WERI-Rb-1 (cell line): ENCODE data around the gene SEMA6C.
A peak's percentile ranks its signal among the peaks of the same experiment; 100 is the strongest.

Source experiments
- DNase-seq: peaks from one replicate; pipeline ENCODE4 v3.0.0-alpha.2; 2020
- H3K27ac ChIP-seq: fragments of 250-450 bp; sonication (Bioruptor Pico); 2 replicates; pipeline ENCODE4 v1.5.1; 2020; ENCODE audit warnings: mild to moderate bottlenecking, moderate library complexity
- H3K27me3 ChIP-seq: fragments of 250-450 bp; sonication (Bioruptor Pico); 2 replicates; pipeline ENCODE4 v1.5.1; 2021; ENCODE audit warnings: mild to moderate bottlenecking, low read depth, moderate library complexity; ENCODE audit not compliant: insufficient read depth, severe bottlenecking
- H3K36me3 ChIP-seq: fragments of 250-450 bp; sonication (Bioruptor Pico); 2 replicates; pipeline ENCODE4 v1.5.1; 2020; ENCODE audit warnings: mild to moderate bottlenecking, moderate library complexity
- H3K4me3 ChIP-seq: 2 replicates; pipeline ENCODE4 v1.5.1; 2011; ENCODE audit warnings: low read depth, mild to moderate bottlenecking, control low read depth, low read length
- H3K9me3 ChIP-seq: fragments of 250-450 bp; sonication (Bioruptor Pico); 2 replicates; pipeline ENCODE4 v1.5.1; 2021; ENCODE audit warnings: mild to moderate bottlenecking, moderate library complexity; ENCODE audit not compliant: severe bottlenecking
- TF ChIP-seq, protein P1 (sequence below): IDR thresholded peaks from 2 replicates; pipeline ENCODE4 v1.5.1; 2011; ENCODE audit warnings: low read depth, mild to moderate bottlenecking, control low read depth, inconsistent platforms, low read length

Gene SEMA6C

DNA sequence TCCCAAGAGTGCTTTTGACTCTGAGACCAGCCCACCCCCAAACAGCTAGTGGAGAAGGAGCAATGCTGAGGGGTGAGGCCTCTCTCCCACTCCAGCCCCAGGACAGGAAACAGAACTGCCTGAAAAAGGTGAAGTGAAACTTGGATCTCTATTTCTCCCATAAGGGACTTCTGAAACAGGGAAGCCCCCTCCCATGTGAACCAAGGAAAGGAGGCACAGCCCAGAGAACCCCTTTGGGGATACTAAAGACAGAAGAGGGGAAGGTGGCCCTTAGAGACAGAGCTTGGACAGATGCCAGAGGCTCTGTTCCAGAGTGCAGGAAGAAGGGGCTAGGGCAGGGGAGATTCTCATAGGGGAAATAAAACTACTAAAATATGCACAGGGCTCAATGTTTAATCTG is 12.9 kb upstream of the SEMA6C start:
- Histone ChIP-seq H3K27me3 (no peaks in the 10 kb centered on the region), H3K36me3 (peaks cover 49% of the 10 kb centered on the region), H3K4me3 (no peak overlapping the region), H3K27ac (no peak overlapping the region), H3K9me3 (no peaks in the 10 kb centered on the region)
- TF ChIP-seq, protein P1, sequence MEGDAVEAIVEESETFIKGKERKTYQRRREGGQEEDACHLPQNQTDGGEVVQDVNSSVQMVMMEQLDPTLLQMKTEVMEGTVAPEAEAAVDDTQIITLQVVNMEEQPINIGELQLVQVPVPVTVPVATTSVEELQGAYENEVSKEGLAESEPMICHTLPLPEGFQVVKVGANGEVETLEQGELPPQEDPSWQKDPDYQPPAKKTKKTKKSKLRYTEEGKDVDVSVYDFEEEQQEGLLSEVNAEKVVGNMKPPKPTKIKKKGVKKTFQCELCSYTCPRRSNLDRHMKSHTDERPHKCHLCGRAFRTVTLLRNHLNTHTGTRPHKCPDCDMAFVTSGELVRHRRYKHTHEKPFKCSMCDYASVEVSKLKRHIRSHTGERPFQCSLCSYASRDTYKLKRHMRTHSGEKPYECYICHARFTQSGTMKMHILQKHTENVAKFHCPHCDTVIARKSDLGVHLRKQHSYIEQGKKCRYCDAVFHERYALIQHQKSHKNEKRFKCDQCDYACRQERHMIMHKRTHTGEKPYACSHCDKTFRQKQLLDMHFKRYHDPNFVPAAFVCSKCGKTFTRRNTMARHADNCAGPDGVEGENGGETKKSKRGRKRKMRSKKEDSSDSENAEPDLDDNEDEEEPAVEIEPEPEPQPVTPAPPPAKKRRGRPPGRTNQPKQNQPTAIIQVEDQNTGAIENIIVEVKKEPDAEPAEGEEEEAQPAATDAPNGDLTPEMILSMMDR = no peak
- no peak for DNase-seq

DNA sequence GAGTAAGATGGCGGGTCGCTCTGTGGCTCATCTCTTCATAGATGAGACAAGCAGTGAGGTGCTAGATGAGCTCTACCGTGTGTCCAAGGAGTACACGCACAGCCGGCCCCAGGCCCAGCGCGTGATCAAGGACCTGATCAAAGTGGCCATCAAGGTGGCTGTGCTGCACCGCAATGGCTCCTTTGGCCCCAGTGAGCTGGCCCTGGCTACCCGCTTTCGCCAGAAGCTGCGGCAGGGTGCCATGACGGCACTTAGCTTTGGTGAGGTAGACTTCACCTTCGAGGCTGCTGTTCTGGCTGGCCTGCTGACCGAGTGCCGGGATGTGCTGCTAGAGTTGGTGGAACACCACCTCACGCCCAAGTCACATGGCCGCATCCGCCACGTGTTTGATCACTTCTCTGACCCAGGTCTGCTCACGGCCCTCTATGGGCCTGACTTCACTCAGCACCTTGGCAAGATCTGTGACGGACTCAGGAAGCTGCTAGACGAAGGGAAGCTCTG is 12.4 kb upstream of the SEMA6C start:
- TF ChIP-seq, protein P1 = 0 out of 2 replicates have a peak, but pooled peaks have one; percentile 5
- H3K27ac ChIP-seq = no peak overlapping the region

DNA sequence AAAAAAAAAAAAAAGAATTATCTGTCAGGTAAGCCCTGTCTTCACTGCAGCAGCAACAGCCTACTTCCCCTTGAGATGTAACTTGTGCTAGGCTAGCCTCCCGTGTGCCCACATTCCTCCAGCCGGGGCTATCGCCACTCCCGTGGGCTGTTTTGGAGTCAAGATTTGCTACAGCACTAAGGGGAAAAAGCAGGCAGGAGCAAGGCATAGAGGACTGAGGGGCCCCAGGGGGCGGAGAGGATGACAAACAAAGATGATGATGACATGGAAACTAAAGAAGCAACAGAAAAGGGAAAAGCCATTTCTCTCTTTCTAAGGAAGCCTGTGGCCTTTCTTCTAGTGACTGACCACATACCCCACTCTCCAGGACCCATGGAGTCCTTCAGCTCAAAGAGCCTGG is 11.9 kb upstream of the SEMA6C start:
- DNase-seq = no peak
- Histone ChIP-seq H3K27ac (no peak overlapping the region), H3K36me3 (peaks cover 49% of the 10 kb centered on the region), H3K9me3 (no peaks in the 10 kb centered on the region), H3K27me3 (no peaks in the 10 kb centered on the region), H3K4me3 (no peak overlapping the region)
- TF ChIP-seq, protein P1 = no peak

More for the DNA sequence above, 12.4 kb upstream of the SEMA6C start:
- no peaks in the 10 kb centered on the region for H3K9me3 ChIP-seq
- no peaks in the 10 kb centered on the region for H3K27me3 ChIP-seq
- H3K4me3 ChIP-seq = no peak overlapping the region
- no peak for DNase-seq
- H3K36me3 ChIP-seq = peaks cover 49% of the 10 kb centered on the region

DNA sequence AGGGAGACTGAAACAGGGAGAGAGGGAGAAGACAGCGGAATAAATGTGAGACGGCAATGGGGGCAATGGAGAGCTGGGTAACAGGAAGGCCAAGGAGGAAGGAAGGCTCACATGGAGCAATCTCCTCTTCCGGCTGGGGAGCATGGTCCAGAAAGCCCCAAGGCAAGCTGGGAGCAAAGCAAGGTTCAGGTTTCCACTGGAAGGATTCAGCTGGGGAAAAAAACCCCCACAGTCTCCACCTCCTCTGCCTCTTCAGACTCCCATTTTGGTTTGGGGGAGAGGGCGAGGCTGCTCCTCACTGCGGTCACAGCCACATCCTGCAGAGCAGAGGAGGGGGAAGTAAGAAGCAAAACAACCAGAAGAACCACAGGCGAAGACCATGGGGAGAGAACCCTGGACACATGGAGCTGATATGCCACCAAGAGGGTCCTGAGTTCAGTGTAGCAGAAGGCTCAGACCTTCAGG is 10.7 kb upstream of the SEMA6C start:
- Histone ChIP-seq H3K9me3 (no peaks in the 10 kb centered on the region), H3K4me3 (no peak overlapping the region), H3K27ac (no peak overlapping the region), H3K36me3 (peaks cover 49% of the 10 kb centered on the region), H3K27me3 (no peaks in the 10 kb centered on the region)
- no peak for DNase-seq
- TF ChIP-seq, protein P1 = no peak

DNA sequence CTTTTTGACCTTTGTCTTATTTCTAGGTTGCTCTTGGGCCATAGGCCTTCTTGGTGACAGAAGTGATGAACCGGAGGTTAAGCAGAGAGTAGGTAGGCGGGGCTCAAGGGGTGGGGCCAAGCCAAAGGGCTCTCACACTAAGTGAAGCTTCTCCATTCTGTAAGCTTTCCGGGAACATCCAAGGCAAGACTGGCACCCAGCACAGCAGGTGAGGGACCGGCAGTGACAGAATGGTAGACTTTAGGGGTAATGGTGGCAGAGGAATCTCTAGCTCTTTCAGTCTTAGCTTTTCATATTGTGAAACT is 10.0 kb upstream of the SEMA6C start, which contains the start of gene TNFAIP8L2:
TNFAIP8L2 (plus strand) TSS at position 135 of the 305 bp plus-strand sequence. CDS start 2,049 bp downstream, outside the sequence.
- Histone ChIP-seq H3K27ac (peak within 1 kb of the TSS; percentile 15), H3K27me3 (no peaks in the 10 kb centered on the region), H3K9me3 (no peaks in the 10 kb centered on the region), H3K36me3 (peaks cover 42% of the 10 kb centered on the region), H3K4me3 (no peak within 1 kb of the TSS)
- TF ChIP-seq, protein P1 = no peak
- peak; percentile 71 for DNase-seq

DNA sequence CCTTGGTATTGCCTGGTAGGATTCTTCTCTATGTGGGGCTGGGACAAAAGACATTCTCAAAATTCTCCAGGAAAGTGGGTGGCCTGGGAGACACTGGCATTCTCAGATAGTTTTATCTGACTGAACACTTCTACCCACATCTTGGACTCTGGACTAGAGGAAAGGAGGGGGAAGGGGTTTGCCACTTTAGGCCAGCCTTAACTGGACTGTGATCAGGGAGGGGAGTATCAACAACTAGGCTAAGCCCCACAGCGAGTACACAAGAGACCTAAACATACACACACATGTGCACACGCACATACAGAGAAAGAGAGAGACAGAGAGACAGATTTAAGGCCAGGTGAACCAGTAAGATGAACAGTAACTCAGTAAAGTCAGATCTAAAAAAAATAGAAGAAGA is 1.2 kb upstream of the SEMA6C start:
- H3K27ac ChIP-seq = peak overlapping the region; percentile 86
- H3K4me3 ChIP-seq = no peak overlapping the region
- peaks cover 21% of the 10 kb centered on the region for H3K36me3 ChIP-seq
- H3K27me3 ChIP-seq = no peaks in the 10 kb centered on the region
- H3K9me3 ChIP-seq = no peaks in the 10 kb centered on the region
- no peak for DNase-seq
- TF ChIP-seq, protein P1 = no peak
